HG03095 (cell line): ENCODE data around the gene B3GALT4.
A peak's percentile ranks its signal among the peaks of the same experiment; 100 is the strongest.
"Not testable (repeated sequence)": the region's sequence is repeated elsewhere in the genome, so short reads cannot be mapped to it uniquely, and the experiment has no call there.

Experiments used
- ATAC-seq: cut with Tn5 transposase; IDR thresholded peaks from one replicate; pipeline ENCODE4 v1.9.1; 2021; ENCODE audit warnings: moderate library complexity; ENCODE audit not compliant: unreplicated experiment

Gene B3GALT4

GRCh38 chr6:33276864-33277662 is at the start of gene B3GALT4:
Gene B3GALT4 (plus strand): TSS chr6:33277123. CDS start chr6:33277420, 297 bp downstream.
- peak; percentile 49 for ATAC-seq

GRCh38 chr6:33235221-33235634 is 41.7 kb upstream of the B3GALT4 start:
- ATAC-seq: no peak

- ATAC-seq: no peak
Measured at GRCh38 chr6:33236328-33236727, 40.6 kb upstream of the B3GALT4 start.

- ATAC-seq: no peak
Measured at GRCh38 chr6:33236852-33237251, 40.1 kb upstream of the B3GALT4 start.

GRCh38 chr6:33237741-33238140 is 39.2 kb upstream of the B3GALT4 start:
- no peak for ATAC-seq

GRCh38 chr6:33241968-33242367 is 35.0 kb upstream of the B3GALT4 start:
- ATAC-seq: no peak

- ATAC-seq: no peak
Measured at GRCh38 chr6:33243476-33243875, 33.4 kb upstream of the B3GALT4 start.

GRCh38 chr6:33247977-33248642 is 28.8 kb upstream of the B3GALT4 start:
- ATAC-seq: no peak

GRCh38 chr6:33248643-33248931 is 28.3 kb upstream of the B3GALT4 start:
- no peak for ATAC-seq

GRCh38 chr6:33248932-33249731 is 27.8 kb upstream of the B3GALT4 start:
- peak; percentile 87 for ATAC-seq

GRCh38 chr6:33249732-33250630 is 26.9 kb upstream of the B3GALT4 start:
- ATAC-seq: no peak

GRCh38 chr6:33250731-33251130 is 26.2 kb upstream of the B3GALT4 start:
- no peak for ATAC-seq

GRCh38 chr6:33251395-33252012 is 25.4 kb upstream of the B3GALT4 start:
- no peak for ATAC-seq

GRCh38 chr6:33252759-33253158 is 24.2 kb upstream of the B3GALT4 start:
- ATAC-seq: no peak

GRCh38 chr6:33254591-33254990 is 22.3 kb upstream of the B3GALT4 start:
- no peak for ATAC-seq

GRCh38 chr6:33259032-33259431 is 17.9 kb upstream of the B3GALT4 start:
- ATAC-seq: no peak

- ATAC-seq: not testable (repeated sequence)
Measured at GRCh38 chr6:33262490-33262889, 14.4 kb upstream of the B3GALT4 start.

- ATAC-seq: no peak
Measured at GRCh38 chr6:33264015-33264414, 12.9 kb upstream of the B3GALT4 start.

- peak; percentile 4 for ATAC-seq
Measured at GRCh38 chr6:33271117-33271467, 5.8 kb upstream of the B3GALT4 start.
